HL-60/S4 (cell line): Measurements from ENCODE around the gene ATOX1.
"Not testable (repeated sequence)": the region's sequence is repeated elsewhere in the genome, so short reads cannot be mapped to it uniquely, and the experiment has no call there.

Experiments used
- in situ Hi-C: fragments of 300-500 bp; cut with MboI; formaldehyde crosslinking; loops from 2 replicates; pipeline ENCODE4 v1.14.3; 2022; ENCODE audit warnings: low sequenced_read_pairs

ATOX1 gene, protein sequence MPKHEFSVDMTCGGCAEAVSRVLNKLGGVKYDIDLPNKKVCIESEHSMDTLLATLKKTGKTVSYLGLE

DNA sequence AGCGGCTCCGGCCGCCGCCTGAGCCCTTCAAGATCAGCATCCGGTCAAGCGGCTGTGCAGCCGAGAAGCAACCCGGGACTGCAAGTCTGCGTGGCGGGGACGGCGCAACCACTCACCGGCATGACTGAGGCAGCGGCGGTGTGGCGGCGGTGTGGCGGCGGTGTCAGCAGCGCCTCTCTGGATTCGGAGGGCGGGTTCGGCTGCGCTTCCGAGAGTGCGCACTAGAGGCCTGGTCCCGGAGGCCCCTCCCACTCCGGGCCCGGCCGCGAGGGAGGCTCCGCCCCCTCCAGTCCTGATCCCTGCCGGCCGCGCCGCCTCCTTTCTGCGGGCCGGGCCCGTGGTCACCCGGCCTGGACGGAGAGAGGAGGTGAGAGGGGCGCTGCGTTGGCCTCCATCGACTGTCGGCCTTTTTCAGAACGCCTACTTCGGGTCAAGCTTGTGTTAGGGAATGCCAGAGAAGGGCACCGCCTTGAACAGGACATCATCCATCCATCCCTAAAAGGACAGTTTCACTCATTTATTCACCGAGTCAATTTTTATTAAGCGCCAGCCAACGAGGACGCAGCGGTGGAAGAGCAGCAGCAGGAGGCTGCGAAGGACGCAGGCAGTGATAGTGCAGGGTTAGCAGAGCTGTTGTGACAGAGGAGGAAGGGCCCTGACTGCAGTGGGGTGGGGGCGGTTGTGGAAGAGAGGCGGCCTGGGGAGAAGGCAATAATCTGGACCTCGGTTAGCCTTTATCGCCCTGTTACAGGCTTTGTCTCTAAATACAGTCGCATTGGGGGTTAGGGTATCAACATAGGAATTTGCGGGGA is at the start of gene ATOX1:
Gene ATOX1, minus strand, starts transcription at position 202 of the 812 bp plus-strand sequence. Its CDS starts 80 bp downstream, at position 122.
- in situ Hi-C loops: no loop called here

DNA sequence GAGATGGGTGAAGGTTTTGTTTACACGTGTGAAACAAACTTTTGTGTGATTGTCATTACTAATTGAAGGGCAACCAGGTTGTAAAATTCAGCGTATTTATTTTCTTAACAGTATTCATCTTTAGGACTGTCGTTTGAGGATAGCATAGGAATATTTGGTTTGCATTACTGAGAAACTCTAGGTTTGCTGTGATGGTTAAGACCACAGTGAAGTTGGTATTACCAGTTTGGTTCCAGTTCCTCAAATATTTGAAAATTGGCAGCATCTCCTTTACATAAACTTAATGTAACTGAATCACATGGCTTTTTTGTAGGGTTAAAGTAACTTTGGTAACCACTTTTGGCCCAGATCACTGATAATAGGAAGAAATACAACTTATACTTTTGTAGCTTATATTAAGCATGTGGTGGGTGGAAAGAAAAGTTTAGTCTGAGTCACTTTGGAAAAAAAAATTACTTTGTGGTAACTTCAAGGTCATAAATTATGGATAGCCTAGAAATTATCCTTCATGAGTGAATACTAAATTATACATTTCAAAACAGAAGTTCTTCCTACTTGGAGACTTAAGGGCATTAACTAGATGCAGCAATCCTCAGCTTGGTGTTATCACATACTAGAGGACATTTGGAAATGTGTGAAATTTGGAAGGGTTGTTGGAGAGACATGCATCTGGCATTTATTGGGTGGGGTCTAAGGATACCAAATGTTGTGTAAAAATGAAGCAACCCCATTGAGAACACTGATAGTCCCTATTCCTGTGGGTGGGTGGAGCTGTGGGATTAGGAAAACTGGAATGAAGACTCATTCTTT is 47.2 kb upstream of the ATOX1 start:
- in situ Hi-C loops: no loop called here

DNA sequence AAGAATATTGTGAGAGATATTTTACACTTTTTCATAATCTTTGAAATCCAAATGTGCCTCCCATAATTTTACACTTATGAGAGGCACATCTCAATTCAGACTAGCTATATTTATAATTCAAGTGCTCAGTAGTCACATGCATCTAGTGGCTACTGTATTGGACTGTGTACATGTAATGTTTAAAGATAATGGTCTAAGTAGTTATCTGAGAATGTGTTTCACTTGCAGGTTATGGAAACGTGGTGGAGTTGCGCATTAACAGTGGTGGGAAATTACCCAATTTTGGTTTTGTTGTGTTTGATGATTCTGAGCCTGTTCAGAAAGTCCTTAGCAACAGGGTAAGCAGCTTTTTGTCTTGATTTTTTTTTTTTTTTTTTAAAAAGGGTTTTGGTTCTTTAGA is 42.1 kb upstream of the ATOX1 start:
- in situ Hi-C loops: no loop called here

DNA sequence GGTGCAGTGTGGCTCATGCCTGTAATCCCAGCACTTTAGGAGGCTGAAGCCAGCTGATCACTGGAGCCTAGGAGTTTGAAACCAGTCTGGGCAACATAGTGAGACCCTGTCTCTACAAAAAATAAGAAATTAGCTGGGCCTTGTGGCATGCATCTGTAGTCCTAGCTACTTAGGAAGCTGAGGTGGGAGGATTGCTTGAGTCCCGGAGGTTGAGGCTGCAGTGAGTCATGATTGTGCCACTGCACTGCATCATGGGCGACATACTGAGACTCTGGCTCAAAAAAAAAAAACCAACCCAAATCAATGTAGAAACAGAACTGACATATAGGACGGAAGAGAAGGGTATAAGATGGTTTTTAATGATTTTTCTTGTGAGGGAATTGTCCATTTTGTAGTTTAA is 41.0 kb upstream of the ATOX1 start:
- in situ Hi-C loops: no loop called here

DNA sequence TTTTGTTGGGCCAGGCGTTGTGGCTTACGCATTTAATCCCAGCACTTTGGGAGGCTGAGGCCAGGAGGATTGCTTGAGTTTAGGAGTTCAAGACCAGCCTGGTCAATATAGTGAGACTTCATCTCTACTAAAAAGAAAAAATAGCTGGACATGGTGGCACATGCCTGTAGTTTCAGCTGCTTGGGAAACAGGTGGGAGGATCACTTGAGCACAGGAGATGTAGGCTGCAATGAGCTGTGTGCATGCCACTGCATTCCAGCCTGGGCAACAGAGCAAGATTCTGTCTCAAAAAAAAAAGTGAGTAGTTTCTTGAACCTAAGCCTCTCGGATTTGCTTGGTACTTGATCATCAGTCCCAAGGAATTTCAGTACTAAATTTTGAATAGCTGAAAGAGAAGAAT is 40.2 kb upstream of the ATOX1 start:
- in situ Hi-C loops: no loop called here

DNA sequence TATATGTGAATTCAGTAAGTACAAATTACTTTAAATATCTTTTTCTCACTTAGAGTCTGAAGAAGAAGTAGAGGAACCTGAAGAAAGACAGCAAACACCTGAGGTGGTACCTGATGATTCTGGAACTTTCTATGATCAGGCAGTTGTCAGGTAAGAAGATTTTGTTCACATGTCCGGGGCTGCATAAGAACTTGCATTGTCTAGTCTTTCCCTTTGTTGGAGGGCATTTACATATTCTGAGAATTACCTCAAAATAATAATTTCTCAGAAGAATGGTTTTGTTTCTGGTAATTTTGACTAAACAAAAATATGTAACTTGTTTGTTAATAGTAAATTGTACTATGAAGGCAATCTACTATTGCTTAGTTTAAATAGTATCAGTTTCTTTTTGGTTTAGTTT is 37.0 kb upstream of the ATOX1 start:
- in situ Hi-C loops: no loop called here

DNA sequence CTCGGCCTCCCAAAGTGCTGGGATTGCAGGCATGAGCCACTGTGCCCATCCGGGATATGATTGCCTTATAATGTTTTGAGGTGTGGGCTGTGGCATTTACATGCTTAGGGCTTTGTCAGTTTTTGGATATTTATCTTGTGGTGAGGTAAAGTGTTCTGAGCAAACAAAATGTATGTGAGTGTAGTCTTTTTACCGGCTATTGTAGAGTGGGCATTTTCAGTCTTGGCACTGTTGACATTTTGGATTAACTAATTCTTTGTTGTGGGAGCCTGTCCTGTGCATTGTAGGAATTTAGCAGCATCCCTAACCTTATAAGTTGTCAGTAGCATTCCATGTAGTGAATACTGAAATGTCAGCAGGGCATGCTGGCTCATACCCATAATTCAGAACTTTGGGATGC is 34.9 kb upstream of the ATOX1 start:
- in situ Hi-C loops: no loop called here

DNA sequence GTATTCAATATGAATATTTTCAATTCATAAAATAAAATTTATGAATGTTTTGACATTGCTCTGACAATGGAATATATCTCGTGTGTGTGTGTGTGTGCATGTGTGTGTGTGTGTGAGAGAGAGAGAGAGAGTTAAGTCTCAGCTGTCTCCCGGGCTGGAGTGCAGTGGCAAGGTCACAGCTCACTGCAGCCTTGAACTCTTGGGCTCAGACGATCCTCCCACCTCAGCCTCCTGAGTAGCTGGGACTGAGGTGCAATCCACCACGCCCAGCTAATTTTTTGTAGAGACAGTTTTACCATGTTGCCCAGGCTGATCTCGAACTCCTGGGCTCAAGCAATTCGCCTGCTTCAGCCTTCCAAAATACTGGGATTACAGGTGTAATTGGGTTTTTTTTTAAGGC is 29.4 kb upstream of the ATOX1 start:
- in situ Hi-C loops: no loop called here

DNA sequence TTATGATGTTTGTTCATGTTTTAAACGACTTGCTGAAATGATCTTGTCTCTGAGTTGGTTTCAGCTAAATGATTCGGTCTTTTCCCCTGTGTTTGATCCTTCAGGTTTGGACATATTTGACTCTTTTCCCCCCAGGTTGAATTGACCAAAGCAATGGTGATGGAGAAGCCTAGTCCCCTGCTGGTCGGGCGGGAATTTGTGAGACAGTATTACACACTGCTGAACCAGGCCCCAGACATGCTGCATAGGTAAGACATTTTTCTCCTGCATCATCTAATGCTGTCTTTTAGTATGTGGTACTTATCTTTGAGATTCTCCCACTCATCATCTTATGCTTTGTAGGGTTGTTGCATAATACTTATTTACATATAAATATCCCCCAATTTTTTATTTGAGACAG is 28.0 kb upstream of the ATOX1 start:
- in situ Hi-C loops: no loop called here

DNA sequence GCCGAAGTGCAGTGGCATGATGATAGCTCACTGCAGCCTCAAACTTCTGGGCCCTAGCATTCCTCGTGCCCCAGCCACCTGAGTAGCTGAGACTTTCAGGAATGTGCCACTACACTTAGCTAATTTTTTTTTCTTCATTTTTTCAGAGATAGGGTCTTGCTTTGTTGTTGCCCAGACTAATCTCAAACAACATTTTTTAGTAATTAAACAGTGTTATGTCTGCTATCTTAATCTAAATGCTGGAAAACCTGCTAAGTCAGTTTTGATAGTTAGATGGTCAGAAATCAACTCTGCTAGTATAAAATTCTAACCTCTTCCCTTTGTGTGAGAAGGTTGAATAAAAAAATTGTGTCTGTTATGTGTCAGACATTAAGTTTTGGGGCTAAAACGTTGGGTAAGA is 25.7 kb upstream of the ATOX1 start:
- in situ Hi-C loops: no loop called here

DNA sequence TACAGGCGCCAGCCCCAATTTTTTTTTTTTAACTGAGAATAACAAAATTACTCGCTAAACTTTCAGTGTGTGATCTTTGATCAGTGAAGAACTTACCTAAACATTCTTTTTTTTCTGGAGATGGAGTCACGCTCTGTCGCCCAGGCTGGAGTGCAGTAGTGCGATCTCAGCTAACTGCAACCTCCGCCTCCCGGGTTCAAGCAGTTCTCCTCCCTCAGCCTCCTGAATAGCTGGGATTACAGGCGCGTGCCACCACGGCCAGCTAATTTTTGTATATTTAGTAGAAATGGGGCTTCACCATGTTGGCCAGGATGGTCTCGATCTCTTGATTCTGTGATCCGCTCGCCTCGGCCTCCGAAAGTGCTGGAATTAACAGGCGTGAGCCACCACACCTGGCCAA is 25.2 kb upstream of the ATOX1 start:
- in situ Hi-C loops: not testable (repeated sequence)

DNA sequence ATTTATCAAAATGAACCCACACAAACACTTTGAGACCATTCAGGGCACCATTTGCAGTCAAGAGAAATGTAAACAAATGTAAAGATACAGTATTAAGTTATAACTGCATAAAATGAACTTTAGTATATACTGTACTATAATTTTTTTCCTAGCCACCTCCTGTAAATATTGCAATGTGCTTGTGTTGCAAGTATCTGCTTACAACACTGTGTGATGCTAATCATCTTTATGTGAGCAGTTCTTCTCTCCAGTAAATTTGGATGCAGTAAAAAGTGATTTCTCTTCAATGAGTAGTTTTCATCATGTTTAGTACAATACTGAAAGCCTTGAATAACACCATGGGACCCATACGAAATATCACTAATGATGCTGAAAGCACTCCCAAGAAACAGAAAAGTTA is 22.8 kb upstream of the ATOX1 start:
- in situ Hi-C loops: no loop called here

DNA sequence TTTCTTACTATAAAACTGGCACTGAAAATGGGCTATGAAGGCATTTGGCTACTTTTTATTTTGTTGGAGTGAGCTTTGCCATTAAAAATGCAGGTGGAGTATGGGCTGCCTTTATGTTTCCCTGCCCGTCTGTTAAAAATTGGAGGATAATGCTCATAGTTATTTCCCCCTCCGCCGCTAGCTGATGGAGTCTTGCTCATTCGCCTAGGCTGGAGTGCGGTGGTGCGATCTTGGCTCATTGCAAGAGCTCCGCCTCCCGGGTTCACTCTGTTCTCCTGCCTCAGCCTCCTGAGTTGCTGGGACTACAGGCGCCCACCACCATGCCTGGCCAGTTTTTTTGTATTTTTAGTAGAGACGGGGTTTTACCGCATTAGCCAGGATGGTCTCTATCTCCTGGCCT is 21.9 kb upstream of the ATOX1 start:
- in situ Hi-C loops: no loop called here

DNA sequence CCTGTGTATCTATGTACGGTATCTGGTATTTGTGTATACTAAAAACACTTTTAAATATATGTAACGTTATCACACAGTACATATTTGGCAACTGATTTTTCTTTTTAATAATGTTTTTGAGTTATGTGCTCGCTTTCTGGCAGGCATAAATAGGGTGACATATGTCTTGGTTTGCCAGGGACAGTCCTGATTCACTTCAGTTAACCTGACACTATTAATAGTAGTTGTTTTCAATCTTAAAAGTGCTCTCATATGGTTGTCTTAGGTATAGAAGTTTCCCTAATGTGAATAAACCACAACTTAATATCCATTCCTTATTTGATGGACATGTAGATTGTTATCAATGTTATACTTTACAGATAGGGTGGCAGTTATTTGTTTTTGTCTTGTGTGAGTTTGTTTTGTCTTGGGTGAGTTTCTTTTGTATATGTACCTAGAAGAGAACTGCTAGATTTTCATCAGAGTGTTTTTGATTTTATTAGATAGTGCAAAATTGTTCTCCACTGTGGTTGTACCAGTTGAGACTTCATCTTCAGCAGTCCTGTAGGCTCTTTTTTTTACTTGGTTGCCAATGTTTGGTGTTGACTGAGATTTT is 21.2 kb upstream of the ATOX1 start:
- in situ Hi-C loops: no loop called here

DNA sequence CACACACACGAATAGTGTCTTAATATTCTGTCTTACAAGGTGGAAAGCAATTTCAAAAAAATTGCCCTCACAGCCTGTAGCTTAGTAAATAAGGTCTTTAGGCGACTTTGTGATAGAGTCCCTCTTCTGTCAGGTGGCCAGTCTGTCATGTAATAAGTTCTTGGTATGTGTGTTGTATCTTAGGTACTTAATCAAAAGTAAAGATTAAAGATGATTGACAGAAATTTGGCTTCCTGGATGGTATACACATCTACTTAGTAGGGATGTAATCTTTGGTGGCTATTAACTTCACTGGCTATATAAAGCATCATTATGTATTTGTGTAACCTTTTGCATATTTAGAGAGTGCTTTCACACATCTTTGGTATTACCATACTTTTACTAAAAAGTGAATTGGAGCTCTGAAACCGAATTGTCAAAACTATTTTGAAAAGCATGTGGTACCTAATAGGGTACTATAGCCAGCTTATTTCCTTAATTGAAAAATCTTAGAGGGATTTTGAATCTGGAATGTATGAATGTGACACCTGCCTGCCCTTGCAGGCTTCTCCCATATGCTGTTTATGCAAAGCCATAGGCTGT is 16.7 kb upstream of the ATOX1 start:
- in situ Hi-C loops: no loop called here

DNA sequence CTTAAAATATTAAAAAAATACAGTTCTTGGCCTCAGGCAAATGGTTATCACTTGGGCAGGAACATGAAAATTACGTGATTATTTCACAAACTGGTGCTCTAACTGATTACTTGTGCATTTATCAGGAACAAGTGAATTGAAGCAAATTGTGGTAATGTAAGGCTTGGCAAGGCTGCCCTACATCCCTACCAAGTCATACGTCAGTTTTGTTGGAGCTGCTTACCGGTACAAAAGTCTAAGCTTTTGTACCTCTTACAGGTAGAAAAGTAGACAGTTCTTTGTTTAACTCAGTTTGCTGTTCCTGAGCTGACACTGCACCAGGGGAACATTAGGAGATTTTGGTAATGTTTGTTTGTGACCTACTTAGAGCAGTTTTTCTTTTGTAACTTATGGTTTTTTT is 15.5 kb upstream of the ATOX1 start:
- in situ Hi-C loops: no loop called here

DNA sequence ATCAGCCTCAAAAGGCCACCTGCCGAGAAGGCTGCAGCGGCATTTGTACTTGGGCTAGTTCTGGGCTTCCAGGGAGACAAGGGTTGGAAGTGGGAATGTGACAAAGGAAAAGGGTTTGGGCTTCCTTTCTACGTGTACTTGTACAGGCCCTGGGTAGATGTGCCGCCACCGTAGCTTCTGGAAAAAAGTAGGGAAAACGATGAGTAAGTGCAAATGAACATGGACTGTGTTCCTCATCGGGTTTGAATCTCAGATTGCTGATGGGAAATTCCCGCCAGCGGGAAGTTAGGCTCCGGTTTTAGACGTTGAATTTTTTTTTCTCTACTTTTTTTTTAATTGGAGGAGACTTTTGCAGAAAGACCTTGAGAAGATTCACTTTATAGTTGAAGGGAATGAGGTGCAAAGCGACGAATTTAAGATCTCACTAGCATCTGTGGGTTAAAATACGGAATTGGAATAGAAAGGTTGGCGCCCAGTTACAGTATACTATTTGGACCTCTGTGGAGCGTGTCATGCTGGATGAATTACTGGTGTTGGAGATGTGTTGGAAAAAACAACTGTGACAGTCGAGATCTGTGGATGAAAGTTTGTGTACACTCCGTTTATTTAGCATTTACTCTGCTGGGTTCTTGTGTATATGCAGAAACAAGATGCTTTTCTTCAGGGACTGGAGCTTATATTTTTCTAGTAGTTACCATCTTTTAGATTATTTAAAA is 14.6 kb upstream of the ATOX1 start:
- in situ Hi-C loops: no loop called here

DNA sequence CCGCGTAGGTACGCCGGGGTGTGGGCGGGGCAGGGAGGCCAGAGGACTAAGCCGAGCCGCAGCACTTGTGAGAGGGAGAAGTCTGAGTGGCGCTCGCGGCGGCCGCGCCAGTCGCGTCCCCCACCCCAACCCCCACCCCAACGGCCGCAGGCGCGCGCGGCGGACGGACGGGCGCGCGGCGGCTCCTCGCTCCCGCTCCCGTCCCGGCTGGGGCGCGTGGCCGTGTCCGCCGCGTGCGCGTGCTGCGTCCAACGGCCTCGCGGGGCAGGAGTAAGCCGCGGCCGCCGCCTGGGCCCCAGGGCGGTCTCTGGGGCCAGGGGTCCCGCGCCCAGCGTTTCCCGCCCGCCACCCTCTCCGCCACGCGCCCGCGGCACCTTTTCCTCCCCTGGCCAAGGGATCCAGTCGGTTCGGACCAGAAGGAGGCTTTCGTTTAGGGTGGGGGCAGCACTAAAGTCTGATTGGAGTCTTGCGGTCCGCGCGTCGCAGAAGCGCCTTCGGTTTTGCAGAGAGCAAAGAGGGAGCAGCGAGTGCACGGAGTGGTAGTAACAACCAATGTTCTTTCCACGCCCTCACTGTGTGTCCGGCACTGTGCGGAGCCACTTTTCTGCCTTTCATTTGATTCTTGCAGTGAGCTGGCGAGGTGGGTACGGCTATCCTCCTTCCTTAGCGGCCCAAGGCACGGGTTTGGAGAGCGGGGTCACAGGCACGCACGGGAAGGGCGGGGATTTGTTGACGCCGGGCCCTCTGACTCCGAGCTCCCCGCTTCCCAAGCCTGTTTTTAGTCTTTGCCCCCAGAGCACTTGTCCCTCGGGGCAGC is 13.8 kb upstream of the ATOX1 start:
- in situ Hi-C loops: no loop called here

DNA sequence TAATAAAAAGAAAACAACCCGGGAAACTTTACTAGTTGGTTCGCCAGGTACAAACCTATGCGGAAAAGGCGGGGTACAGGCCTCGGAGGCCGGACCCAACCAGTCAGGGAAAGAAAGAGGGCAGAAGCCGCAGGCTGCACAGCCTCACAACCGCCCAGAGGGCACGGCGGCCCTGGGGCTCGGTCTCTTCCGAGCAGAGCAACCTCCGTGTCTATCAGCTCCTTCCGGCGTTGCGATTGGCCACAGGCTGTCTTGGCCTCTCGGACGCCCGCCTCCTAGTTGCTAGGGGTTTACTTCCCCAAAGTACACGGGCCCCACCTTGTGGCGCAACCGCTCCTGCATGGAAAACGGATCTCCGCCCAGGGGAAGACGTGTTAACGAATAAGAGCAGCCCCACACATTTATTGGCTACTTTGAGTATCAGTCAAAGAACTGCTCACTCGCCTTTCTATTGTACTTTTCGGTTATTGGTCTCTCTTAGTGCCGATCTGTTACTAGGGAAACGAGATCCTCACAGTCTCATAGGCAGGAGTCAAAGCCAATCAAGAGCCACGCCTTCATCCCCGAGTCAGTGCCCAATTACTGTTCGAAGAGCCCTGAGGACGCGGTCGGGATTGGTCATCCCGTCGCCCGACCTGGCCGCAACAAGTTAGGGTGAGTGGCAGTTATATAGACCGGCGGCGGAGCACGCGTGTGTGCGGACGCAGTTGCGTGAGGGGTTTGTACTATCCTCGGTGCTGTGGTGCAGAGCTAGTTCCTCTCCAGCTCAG is 13.0 kb upstream of the ATOX1 start, which contains the start of gene G3BP1:
Gene G3BP1, plus strand, starts transcription at position 696 of the 770 bp plus-strand sequence. CDS start 14,667 bp downstream, outside the sequence.
- in situ Hi-C loops: no loop called here
